Colonic mucosa (tissue), 4 donors: ENCODE results near the gene ATP5F1D. TPM values are rescaled to one million over a fixed set of nuclear protein-coding genes. Genes with fewer than 3 reads are reported as not detected.

Experiments used
- DNase-seq: peaks from one replicate; pipeline ENCODE4 v3.0.0-alpha.2; 2020
- H3K27ac ChIP-seq: fragments of 200-600 bp; one replicate; pipeline ENCODE4 v1.8.0; 2021
- H3K27me3 ChIP-seq: fragments of 200-600 bp; one replicate; pipeline ENCODE4 v1.8.0; 2021
- H3K36me3 ChIP-seq: fragments of 200-600 bp; one replicate; pipeline ENCODE4 v1.8.0; 2021
- H3K4me1 ChIP-seq: fragments of 200-600 bp; one replicate; pipeline ENCODE4 v1.8.0; 2021; ENCODE audit warnings: mild to moderate bottlenecking
- H3K4me3 ChIP-seq: fragments of 200-600 bp; one replicate; pipeline ENCODE4 v1.8.0; 2021
- H3K9ac ChIP-seq, 2 donors: one replicate each; pipeline ENCODE4 v1.7.0; 2013; ENCODE audit warnings: control low read depth in 2 of 2, low read depth in 2 of 2, low read length in 2 of 2
- H3K9me3 ChIP-seq: fragments of 200-600 bp; one replicate; pipeline ENCODE4 v1.8.0; 2021
- CTCF ChIP-seq: fragments of 200-600 bp; IDR thresholded peaks from one replicate; pipeline ENCODE4 v1.8.0; 2022; ENCODE audit warnings: antibody characterized with exemption, mild to moderate bottlenecking
- intact Hi-C: fragments of 100-400 bp; cut with DNase I; formaldehyde crosslinking; loops from one replicate; pipeline ENCODE4 v1.14.1; 2022
- total RNA-seq, 2 donors: library from RNA; stranded (reverse); fragmentation: NEBNext Ultra II Directional in 1 of 2; extraction: Animal tissue kit (Norgen Biotek cat#: 25700) in 1 of 2; gene quantifications; one replicate each; pipeline ENCODE4 v1.2.1, GENCODE V29; 2021
- donor health status: healthy.
- donor health status: DM: no; HTN: no; CAD: no.
- donor health status: DM: no; HTN: no; CAD: no.

Gene ATP5F1D
- total RNA-seq, 2 donors from 2014 or later: 359 to 627 TPM

GRCh38 chr19:1291761-1292418, 50.3 kb downstream of the ATP5F1D start:
- Histone ChIP-seq H3K4me3 (peak overlapping the region; percentile 23), H3K36me3 (no peaks in the 10 kb centered on the region), H3K27me3 (peaks cover 8% of the 10 kb centered on the region), H3K9me3 (no peaks in the 10 kb centered on the region), H3K27ac (peak overlapping the region; percentile 73), H3K9ac (peak overlapping the region; percentile 60 to 79), H3K4me1 (peaks cover 6% of the 10 kb centered on the region)
- intact Hi-C loops: no loop called here
- TF ChIP-seq CTCF: no peak
- peak; percentile 83 for DNase-seq

- H3K27ac ChIP-seq: peak overlapping the region; percentile 73
- peaks cover 4% of the 10 kb centered on the region for H3K27me3 ChIP-seq
- H3K4me1 ChIP-seq: peaks cover 6% of the 10 kb centered on the region
- intact Hi-C loops: no loop called here
- H3K9me3 ChIP-seq: no peaks in the 10 kb centered on the region
- DNase-seq: peak; percentile 47
- no peaks in the 10 kb centered on the region for H3K36me3 ChIP-seq
- H3K9ac ChIP-seq: peak overlapping the region in 1 of 2 donors; percentile 79
- peak overlapping the region; percentile 23 for H3K4me3 ChIP-seq
- no peak for TF ChIP-seq CTCF
These were observed 51.0 kb downstream of the ATP5F1D start for GRCh38 chr19:1292419-1293151.

- DNase-seq: no peak
- Histone ChIP-seq H3K4me3 (no peak overlapping the region), H3K4me1 (peaks cover 6% of the 10 kb centered on the region), H3K9ac (no peak overlapping the region), H3K9me3 (no peaks in the 10 kb centered on the region), H3K27me3 (no peaks in the 10 kb centered on the region), H3K36me3 (no peaks in the 10 kb centered on the region), H3K27ac (no peak overlapping the region)
- intact Hi-C loops: no loop called here
- TF ChIP-seq CTCF: no peak
These were observed 52.4 kb downstream of the ATP5F1D start for GRCh38 chr19:1293782-1294604.

Other genes with a start within 250 kb of the ATP5F1D start
- not detected for gene GRIN3B, start 241.3 kb upstream of the ATP5F1D start, total RNA-seq
- 100 to 1,000 TPM; 170 to 235 TPM for gene TMEM259, start 220.6 kb upstream of the ATP5F1D start, total RNA-seq
- not detected for gene RNU6-2, start 220.2 kb upstream of the ATP5F1D start, total RNA-seq
- gene CNN2, start 215.1 kb upstream of the ATP5F1D start, total RNA-seq: 100 to 1,000 TPM; 108 to 132 TPM
- 10 to 100 TPM; 23.9 to 31.6 TPM for gene ABCA7, start 201.6 kb upstream of the ATP5F1D start, total RNA-seq
- 10 to 100 TPM; 27.4 to 37.9 TPM for gene ARHGAP45, start 174.6 kb upstream of the ATP5F1D start, total RNA-seq
- gene POLR2E, start 146.4 kb upstream of the ATP5F1D start, total RNA-seq: 100 to 1,000 TPM; 135 to 245 TPM
- 100 to 1,000 TPM; 187 to 189 TPM for gene GPX4, start 137.8 kb upstream of the ATP5F1D start, total RNA-seq
- gene SBNO2, start 67.5 kb upstream of the ATP5F1D start, total RNA-seq: 10 to 100 TPM; 65.5 to 77.1 TPM
- 100 to 1,000 TPM in 1 of 2 donors, 10 to 100 TPM in 1; 76.3 to 103 TPM for gene STK11, start 36.0 kb upstream of the ATP5F1D start, total RNA-seq
- under 1 TPM; 0.22 to 0.48 TPM for gene CBARP, start 3.7 kb upstream of the ATP5F1D start, total RNA-seq
- gene MIDN, start 6.8 kb downstream of the ATP5F1D start, total RNA-seq: 100 to 1,000 TPM; 172 to 177 TPM
- gene CIRBP, start 27.6 kb downstream of the ATP5F1D start, total RNA-seq: 100 to 1,000 TPM; 163 to 179 TPM
- 100 to 1,000 TPM in 1 of 2 donors, 10 to 100 TPM in 1; 41.8 to 114 TPM for gene FAM174C, start 33.8 kb downstream of the ATP5F1D start, total RNA-seq
- gene EFNA2, start 44.1 kb downstream of the ATP5F1D start, total RNA-seq: 10 to 100 TPM; 72.8 to 86.1 TPM
- gene NDUFS7, start 142.2 kb downstream of the ATP5F1D start, total RNA-seq: 100 to 1,000 TPM; 192 to 244 TPM
- gene GAMT, start 159.8 kb downstream of the ATP5F1D start, total RNA-seq: 1 to 10 TPM; 3.3 to 3.7 TPM
- gene DAZAP1, start 165.8 kb downstream of the ATP5F1D start, total RNA-seq: 100 to 1,000 TPM in 1 of 2 donors, 10 to 100 TPM in 1; 92.9 to 210 TPM
- 1,000 to 10,000 TPM; 1,055 to 1,445 TPM for gene RPS15, start 196.6 kb downstream of the ATP5F1D start, total RNA-seq
- gene APC2, start 208.4 kb downstream of the ATP5F1D start, total RNA-seq: under 1 TPM; 0.05 to 0.42 TPM
- 10 to 100 TPM; 27.3 to 46.9 TPM for gene C19orf25, start 237.5 kb downstream of the ATP5F1D start, total RNA-seq
- gene PCSK4, start 248.6 kb downstream of the ATP5F1D start, total RNA-seq: 1 to 10 TPM; 4.1 to 5.8 TPM
- gene REEP6, start 249.4 kb downstream of the ATP5F1D start, total RNA-seq: 1 to 10 TPM; 5.0 to 6.4 TPM